Stomach (tissue), 9 donors: ENCODE measurements around the gene VNN1. TPM values are rescaled to one million over a fixed set of nuclear protein-coding genes. Genes with fewer than 3 reads are reported as not detected.
A peak's percentile ranks its signal among the peaks of the same experiment; 100 is the strongest.

Source experiments
- DNase-seq, 2 donors: peaks; one replicate each; pipeline versions ENCODE4 v3.0.0 to v3.0.0-alpha.2; 2013 to 2019
- H3K27ac ChIP-seq, 5 donors: fragments of 200-600 bp in 4 of 5; sonication (generic) in 4 of 5; one replicate each; pipeline ENCODE4 v1.5.1; 2013 to 2019; ENCODE audit warnings: mild to moderate bottlenecking in 1 of 5, moderate library complexity in 1 of 5
- H3K27me3 ChIP-seq, 3 donors: fragments of 200-600 bp; sonication (generic); one replicate each; pipeline ENCODE4 v1.5.1; 2017 to 2019; ENCODE audit warnings: mixed run types in 1 of 3
- H3K36me3 ChIP-seq, 4 donors: fragments of 200-600 bp; sonication (generic); 1 replicate in 3 of 4; 2 replicates in 1 of 4; pipeline ENCODE4 v1.5.1; 2016 to 2019
- H3K4me1 ChIP-seq, 4 donors: fragments of 200-600 bp; sonication (generic); one replicate each; pipeline ENCODE4 v1.5.1; 2016 to 2019
- H3K4me3 ChIP-seq, 4 donors: fragments of 200-600 bp; sonication (generic) in 3 of 4; one replicate each; pipeline ENCODE4 v1.5.1; 2016 to 2019; ENCODE audit warnings: mild to moderate bottlenecking in 1 of 4
- H3K9me3 ChIP-seq, 4 donors: fragments of 200-600 bp; sonication (generic); one replicate each; pipeline ENCODE4 v1.5.1; 2016 to 2019
- CTCF ChIP-seq, 7 experiments: fragments of 450-650 bp in 4 of 7; fragments of 200-600 bp in 3 of 7; sonication (generic) in 3 of 7; IDR thresholded peaks; one replicate each; pipeline ENCODE4 v1.5.1; 2016 to 2019; ENCODE audit warnings: antibody characterized with exemption in 7 of 7, control low read depth in 2 of 7, mild to moderate bottlenecking in 1 of 7
- EP300 ChIP-seq: sonication (generic); formaldehyde crosslinking; IDR thresholded peaks from one replicate; pipeline ENCODE4 v1.6.1; 2017; ENCODE audit warnings: antibody characterized with exemption
- POLR2A ChIP-seq, 4 donors: fragments of 450-650 bp; IDR thresholded peaks; one replicate each; pipeline ENCODE4 v1.6.1; 2016; ENCODE audit warnings: antibody characterized with exemption in 4 of 4, control low read depth in 2 of 4, mild to moderate bottlenecking in 1 of 4, moderate library complexity in 1 of 4
- POLR2AphosphoS5 ChIP-seq, 3 donors: sonication (generic); formaldehyde crosslinking; IDR thresholded peaks; one replicate each; pipeline ENCODE4 v1.6.1; 2016; ENCODE audit warnings: antibody characterized with exemption in 3 of 3
- WGBS, 5 donors: extraction: QIAGEN DNeasy Blood & Tissue Kit in 3 of 5; methylation state at CpG; one replicate each; pipeline versions ENCODE4 v1.1.5 to v1.1.7; 2013 to 2018; 5-methylcytosine and 5-hydroxymethylcytosine counted together
- intact Hi-C: fragments of 100-400 bp; cut with DNase I; formaldehyde crosslinking; loops from one replicate; pipeline ENCODE4 v1.15.1; 2023; ENCODE audit warnings: low total_unique reads
- polyA plus RNA-seq, 3 donors: library from polyadenylated mRNA; stranded (reverse); fragments of 200-250 nt; gene quantifications; one replicate each; pipeline ENCODE4 v1.2.3, GENCODE V29; 2013
- total RNA-seq, 5 donors: library from RNA; depleted of rRNA; stranded (reverse); fragments of >200 nt; gene quantifications; one replicate each; pipeline versions ENCODE4 v1.1.0 to v1.2.3, GENCODE V29; 2014 to 2016
- donor health status: healthy with polysubstance abuse.
- donor health status: Bipolar disorder and iron deficiency.
- donor health status: healthy.

Gene VNN1
- total and polyA plus RNA-seq, 8 donors, result 1.1 to 52.2 (median 2.3) TPM; not detected in 1

- no peaks in the 10 kb centered on the region for H3K9me3 ChIP-seq
- intact Hi-C loops, result no loop called here
- no peak for DNase-seq
- TF ChIP-seq EP300 (no peak), CTCF (IDR thresholded peaks at IDR 0.05) (no peak), POLR2A (IDR thresholded peaks at IDR 0.05) (no peak), POLR2AphosphoS5 (IDR thresholded peaks at IDR 0.05) (no peak)
- WGBS, 5 donors, result 37 to 57% (median 45%) methylated on average over 1 of the region's 1 CpG
- no peak overlapping the region for H3K27ac ChIP-seq
- H3K27me3 ChIP-seq, result no peaks in the 10 kb centered on the region
- H3K4me1 ChIP-seq, result peaks cover 0 to 10% (median 0%) of the 10 kb centered on the region in 4 donors
- no peaks in the 10 kb centered on the region for H3K36me3 ChIP-seq
- H3K4me3 ChIP-seq, result no peak overlapping the region
These were observed 27.4 kb upstream of the VNN1 start for GRCh38 chr6:132741281-132741680.

- intact Hi-C loops, result no loop called here
- no peaks in the 10 kb centered on the region for H3K36me3 ChIP-seq
- H3K4me1 ChIP-seq, result peaks cover 9 to 40% (median 18%) of the 10 kb centered on the region in 4 donors
- WGBS, 5 donors, result 20 to 50% (median 39%) methylated on average over 1 of the region's 1 CpG
- H3K27me3 ChIP-seq, result no peaks in the 10 kb centered on the region
- no peaks in the 10 kb centered on the region for H3K9me3 ChIP-seq
- TF ChIP-seq POLR2AphosphoS5 (IDR thresholded peaks at IDR 0.05) (peak in 1 of 3 donors; percentile 7), POLR2A (IDR thresholded peaks at IDR 0.05) (no peak), CTCF (IDR thresholded peaks at IDR 0.05) (no peak), EP300 (no peak)
- H3K27ac ChIP-seq, result peak overlapping the region in 3 of 5 donors; percentile 60 to 85 (median 78)
- H3K4me3 ChIP-seq, result no peak overlapping the region
- peak in 1 of 2 donors; percentile 38 for DNase-seq
These were observed 22.4 kb upstream of the VNN1 start for GRCh38 chr6:132736239-132736638.

GRCh38 chr6:132734694-132735236 is 20.9 kb upstream of the VNN1 start:
- Histone ChIP-seq H3K36me3 (no peaks in the 10 kb centered on the region), H3K27ac (peak overlapping the region in 3 of 5 donors; percentile 60 to 85 (median 78)), H3K9me3 (no peaks in the 10 kb centered on the region), H3K4me1 (peaks cover 9 to 53% (median 21%) of the 10 kb centered on the region in 4 donors), H3K27me3 (no peaks in the 10 kb centered on the region), H3K4me3 (no peak overlapping the region)
- intact Hi-C loops, result no loop called here
- 8 to 23% (median 15%) methylated on average over 3 of the region's 3 CpGs for WGBS, 5 donors
- TF ChIP-seq CTCF (IDR thresholded peaks at IDR 0.05) (peak in 1 of 7 experiments; percentile 29), POLR2A (IDR thresholded peaks at IDR 0.05) (no peak), EP300 (no peak), POLR2AphosphoS5 (IDR thresholded peaks at IDR 0.05) (peak in 2 of 3 donors; percentile 81 to 85)
- peak in 1 of 2 donors; percentile 60 for DNase-seq

GRCh38 chr6:132733814-132734213 is 20.0 kb upstream of the VNN1 start:
- Histone ChIP-seq H3K27ac (peak overlapping the region in 3 of 5 donors; percentile 60 to 85 (median 78)), H3K27me3 (no peaks in the 10 kb centered on the region), H3K4me1 (peaks cover 9 to 62% (median 21%) of the 10 kb centered on the region in 4 donors), H3K9me3 (no peaks in the 10 kb centered on the region), H3K36me3 (no peaks in the 10 kb centered on the region), H3K4me3 (peak overlapping the region in 1 of 4 donors; percentile 2)
- TF ChIP-seq EP300 (no peak), POLR2A (IDR thresholded peaks at IDR 0.05) (no peak), CTCF (IDR thresholded peaks at IDR 0.05) (no peak), POLR2AphosphoS5 (IDR thresholded peaks at IDR 0.05) (no peak)
- 88 to 100% (median 94%) methylated on average over 1 of the region's 1 CpG for WGBS, 5 donors
- no peak for DNase-seq
- intact Hi-C loops, result no loop called here
